ENCODE results near the gene P4HB.
"Not testable (repeated sequence)": the region's sequence is repeated elsewhere in the genome, so short reads cannot be mapped to it uniquely, and the experiment has no call there.

P4HB gene

DNA sequence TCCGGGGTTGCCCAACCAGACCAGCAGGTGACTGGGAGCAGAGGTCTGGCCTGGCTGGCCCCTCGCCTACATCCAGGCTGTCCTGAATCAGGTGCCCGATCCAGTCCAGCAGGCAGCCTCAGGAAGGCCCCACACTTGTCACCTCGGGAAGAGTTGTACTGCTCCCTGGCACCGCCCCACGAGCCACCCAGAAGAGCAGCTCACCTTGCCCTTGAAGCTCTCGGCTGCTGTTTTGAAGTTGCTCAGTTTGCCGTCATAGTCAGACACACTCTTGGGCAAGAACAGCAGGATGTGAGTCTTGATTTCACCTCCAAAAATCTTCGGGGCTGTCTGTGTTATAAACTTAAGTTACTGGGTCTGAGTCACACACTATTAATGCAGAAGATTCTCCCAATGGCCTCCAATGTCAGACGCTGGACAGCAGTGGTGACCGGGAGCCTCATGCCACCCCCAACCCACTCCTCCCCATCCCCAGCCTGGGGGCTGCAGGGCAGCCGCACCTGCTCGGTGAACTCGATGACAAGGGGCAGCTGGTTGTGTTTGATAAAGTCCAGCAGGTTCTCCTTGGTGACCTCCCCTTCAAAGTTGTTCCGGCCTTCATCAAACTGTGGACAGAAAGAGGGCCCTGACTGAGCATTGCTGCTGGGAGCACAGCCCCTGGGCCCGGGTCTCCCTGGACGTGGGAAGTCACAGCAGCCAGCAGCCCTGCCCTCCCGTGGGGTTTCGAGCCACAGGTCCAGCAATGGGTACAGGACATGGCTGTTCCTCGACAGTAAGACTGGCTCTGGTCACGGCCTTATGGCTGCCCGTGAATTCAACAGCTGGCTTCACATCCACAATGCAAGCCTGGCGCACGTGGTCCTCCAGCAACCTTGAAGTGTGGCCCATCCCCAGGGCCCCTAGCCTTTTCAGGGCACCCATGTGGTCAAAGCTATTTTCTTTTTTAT, 13.3 kb downstream of the P4HB start:
- FAIRE-seq (no peak), DNase-seq (ENCODE audit: low spot score) (no peak)

DNA sequence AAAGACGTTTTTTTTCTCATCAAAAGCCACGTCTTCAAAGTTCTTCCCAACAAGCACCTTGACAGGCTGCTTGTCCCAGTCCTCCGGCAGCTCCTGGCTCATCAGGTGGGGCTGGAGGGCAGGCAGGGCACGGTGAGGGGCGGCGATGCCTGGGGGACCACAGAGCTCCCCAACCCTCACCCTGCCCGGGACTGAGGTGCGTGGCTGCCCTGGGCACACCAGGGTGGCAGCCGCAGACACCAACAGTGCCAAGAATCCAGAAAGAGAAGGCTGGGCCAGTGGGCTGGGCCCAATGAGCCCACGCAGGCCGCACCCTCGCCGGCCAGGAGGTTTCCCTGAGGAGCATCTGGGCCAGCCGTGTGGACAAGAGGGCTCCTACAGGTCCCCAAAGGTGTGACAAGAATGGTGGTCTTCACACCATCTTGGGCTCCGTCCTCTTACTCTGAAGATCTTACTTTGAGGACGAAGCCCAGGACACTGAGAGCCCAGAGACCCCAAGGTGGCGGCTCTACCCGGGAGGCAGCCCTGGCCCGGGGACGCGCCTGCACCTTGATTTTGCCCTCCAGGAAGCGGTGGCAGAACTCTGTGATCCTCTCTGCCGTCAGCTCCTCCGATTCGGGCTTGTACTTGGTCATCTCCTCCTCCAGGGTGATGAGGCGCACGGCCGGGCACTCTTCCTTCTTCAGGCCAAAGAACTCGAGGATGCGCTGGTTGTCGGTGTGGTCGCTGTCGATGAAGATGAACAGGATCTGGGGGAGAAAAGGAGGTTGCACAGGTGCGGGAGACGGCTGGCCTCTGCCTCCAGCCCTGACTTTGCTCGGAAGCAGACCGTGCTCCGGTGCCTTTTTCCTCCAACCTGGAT, 14.2 kb downstream of the P4HB start:
- no peak for FAIRE-seq
- DNase-seq (ENCODE audit: low spot score): no peak

DNA sequence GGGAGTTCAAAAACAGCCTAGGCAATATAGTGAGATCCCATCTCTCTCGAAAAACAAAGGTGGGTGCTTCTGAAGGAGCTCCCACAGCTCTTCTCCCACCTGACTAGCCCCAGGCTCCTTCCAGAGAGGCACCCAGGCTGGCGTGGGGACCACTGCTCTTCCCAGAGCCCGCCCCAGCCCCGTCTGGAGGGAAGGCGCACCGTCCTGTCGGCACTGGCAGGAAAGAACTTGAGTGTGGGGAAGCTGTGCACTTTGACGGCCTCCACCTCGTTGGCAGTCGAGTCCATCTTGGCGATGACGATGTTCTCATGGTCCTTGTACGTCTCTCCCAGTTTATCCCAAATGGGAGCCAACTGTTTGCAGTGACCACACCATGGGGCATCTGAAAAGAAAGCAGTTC, 15.0 kb downstream of the P4HB start:
- no peak for FAIRE-seq
- DNase-seq (ENCODE audit: low spot score): no peak

DNA sequence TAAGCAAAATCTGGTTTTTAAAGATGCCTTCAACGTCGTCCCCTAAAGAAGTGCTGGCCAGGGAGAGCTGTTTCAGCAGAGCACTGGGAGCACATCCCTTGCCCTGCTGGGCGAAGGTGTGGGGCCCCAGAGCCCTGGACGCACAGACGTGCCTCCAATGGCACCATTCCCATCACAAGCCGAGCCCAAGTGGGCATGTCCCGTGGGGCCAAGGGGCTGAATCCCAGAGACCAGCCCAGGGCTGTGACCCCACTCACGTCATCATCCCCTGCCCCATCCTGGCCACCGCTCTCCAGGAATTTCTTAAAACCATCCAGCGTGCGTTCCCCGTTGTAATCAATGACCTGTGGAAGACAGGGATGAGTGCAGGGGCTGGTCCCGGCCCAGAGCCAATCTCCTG, 15.4 kb downstream of the P4HB start:
- no peak for DNase-seq (ENCODE audit: low spot score)
- no peak for FAIRE-seq

DNA sequence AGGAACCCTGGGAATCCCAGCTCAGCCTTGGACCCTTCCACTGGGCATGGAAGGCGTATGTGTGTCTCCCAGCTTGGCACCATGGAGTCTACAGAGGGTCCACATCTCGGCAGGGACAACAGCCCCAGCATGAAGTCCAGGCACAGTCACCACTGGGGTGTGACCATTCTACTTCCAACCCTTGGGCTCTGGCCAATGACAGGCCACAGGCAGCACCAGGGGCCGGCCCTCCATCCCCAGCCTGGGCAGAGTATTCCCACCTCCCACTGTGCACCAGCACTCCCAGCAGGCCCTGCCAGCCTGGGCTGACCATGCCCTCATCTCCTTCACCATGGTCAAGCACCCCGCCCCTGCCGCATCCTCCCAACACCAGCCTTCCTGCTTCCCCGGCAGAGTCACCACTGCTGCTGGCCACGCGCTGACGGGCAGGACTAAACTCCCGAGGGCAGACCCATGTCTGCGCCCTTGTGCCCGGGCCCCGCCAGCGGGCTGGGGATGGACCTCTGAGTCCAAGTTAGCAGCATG, 15.9 kb downstream of the P4HB start:
- FAIRE-seq (no peak), DNase-seq (ENCODE audit: low spot score) (no peak)

DNA sequence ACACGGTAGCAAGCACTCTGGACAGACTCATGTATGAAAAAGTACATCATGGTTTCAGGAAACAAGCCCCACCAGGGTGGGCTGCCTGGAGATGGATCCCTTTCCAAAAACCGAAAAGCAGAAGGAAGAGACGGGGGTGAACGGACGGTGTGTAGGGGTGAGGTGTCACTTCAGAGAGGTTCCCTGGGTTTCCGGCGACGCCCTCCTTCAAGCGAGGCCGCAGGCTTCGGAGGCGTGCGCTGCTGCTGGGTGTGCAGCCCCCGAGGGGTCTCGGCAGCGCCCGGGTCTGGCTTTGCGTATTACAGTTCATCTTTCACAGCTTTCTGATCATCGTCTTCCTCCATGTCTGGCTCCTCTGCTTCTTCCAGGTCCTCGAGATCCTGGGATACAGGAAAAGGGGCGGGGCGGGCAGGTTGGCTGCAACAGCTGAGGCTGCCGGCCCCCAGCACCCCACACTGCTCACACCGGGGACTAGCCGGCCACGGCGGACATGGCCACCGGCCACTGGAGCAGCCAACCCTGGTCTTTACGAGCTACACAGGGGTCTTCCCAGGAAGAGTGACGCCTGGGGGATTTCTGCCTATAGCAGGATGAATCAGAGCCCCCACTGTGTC, 16.5 kb downstream of the P4HB start:
- no peak for DNase-seq (ENCODE audit: low spot score)
- FAIRE-seq: no peak

DNA sequence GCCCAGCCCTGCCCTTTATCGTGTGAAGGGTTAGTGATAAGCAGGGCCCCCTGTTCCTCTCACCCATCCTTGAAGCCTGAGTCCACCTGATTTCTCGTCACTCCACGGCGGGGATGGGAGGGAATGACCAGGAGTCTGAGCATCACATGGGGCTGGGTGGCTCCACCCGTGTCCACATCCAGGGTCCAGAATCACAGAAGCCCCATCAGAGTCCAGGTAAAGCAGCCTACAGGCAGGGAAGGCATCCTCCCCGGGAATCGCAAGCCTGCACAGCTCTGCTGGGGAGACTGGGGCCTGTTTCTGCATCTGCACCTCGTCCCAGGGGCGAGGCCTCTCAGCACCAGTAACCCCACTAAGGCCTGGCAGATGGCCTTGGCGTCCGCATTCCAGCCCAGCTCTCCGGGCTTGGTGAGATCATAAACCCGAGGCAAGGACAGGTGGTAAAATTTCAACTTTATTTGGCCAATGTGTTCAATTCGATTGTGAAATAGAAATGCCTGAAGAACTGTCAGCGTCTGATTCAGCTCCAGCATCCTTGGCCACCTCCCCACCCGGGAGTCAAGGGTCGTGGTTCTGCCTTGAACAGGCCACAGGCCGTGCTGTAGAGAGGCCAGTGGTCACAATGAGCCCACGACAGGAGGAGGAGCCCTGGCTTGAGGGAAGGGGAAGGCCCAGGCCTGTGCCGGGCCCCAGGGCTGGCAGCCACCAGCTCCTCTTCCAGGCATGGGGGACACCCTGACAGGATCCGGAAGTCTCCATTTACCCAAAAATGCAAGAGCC, 17.4 kb downstream of the P4HB start:
- DNase-seq (ENCODE audit: low spot score) (no peak), FAIRE-seq (peak; percentile 50)

DNA sequence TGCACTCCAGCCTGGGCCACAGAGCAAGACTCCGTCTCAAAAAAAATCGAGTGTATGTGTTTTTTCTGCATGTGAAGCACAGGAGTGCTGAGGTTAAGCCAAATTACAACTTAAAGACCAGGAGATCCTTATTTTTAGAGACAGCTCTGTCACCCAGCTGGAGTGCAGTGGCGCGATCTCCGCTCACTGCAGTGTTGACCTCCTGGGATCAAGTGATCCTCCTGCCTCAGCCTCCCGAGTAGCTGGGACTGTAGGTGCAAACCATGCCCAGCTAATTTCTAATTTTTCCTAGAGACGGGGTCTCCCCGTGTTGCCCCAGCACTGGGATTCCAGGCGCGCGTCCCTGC, 18.0 kb downstream of the P4HB start:
- FAIRE-seq (no peak), DNase-seq (ENCODE audit: low spot score) (no peak)

DNA sequence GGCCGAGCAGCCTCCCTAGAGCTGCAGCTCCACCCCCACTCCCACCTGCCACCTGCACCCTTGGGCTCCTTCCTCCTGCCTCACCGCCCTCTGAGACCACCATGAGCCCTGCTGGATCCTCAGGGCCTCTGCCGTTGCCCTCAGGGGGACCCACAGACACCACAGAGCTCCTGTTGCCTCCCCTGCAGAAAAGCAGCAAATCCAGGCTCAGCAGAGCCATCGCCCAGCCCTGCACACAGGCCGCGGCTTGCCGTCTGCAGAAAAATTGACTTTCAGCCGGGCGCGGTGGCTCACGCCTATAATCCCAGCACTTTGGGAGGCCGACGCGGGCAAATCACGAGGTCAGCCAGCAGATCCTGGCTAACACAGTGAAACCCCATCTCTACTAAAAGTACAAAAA, 18.5 kb downstream of the P4HB start:
- FAIRE-seq (no peak), DNase-seq (ENCODE audit: low spot score) (no peak)

DNA sequence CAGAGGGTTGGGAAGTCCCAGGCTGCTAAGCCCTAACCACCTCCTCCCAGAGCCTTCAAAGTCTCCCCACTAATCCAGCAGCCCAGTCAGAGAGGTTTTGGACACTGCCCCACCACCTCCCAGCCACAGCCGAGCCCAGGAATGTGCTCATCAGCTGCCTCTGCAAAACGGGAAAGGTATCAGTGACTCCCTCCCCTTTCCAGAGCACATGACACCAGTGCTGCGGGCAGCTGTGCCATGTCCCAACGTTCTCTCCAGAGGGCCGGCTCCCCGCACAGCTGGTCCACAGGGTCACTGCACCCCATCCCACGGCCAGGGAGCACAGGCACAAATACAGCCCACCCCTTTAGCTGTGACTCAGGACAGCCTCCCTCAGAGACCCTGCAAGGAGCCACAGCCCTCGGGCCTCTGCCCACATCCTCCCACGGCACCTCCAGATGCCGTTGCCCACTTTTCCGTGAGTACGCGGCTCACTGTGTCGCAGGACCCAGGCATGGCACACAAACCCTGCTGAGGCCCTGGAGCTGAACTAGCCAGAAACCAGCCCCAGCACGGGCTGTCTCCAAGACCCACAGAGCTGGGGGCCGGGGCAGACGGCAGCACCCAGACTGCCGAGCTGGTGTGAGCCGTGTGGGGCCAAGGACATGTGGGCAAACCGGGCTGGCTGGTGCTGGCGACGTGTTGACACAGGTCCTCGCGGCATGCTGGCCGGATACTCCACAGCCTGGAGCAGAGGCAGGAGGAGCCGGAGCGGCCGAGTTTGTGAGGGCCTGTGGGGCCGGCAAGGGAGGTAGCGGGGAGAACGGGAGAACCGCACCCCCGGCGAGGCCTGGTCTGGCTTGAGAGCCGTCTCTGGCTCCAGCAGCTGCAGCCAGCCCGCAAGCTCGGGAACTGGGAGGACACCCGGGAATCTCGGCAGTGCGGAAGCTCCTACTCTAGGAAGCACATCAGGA, 19.2 kb downstream of the P4HB start:
- FAIRE-seq: no peak
- DNase-seq (ENCODE audit: low spot score): no peak

DNA sequence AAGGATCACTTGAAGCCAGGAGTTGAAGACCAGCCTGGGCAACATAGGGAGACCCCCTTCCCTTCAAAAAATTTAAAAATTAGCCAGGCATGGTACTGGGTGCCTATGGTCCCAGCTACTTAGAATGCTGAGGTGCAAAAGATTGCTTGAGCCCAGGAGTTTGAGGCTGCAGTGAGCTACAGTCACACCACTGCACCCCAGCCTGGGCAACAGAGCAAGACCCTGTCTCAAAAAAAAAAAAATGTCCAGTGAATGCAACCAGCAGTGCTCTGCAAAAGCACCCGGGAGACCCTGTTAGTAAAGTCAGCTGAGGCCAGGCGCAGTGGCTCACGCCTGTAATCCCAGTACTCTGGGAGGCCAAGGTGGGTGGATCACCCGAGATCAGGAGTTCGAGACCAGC, 20.3 kb downstream of the P4HB start:
- not testable (repeated sequence) for DNase-seq (ENCODE audit: low spot score); FAIRE-seq

DNA sequence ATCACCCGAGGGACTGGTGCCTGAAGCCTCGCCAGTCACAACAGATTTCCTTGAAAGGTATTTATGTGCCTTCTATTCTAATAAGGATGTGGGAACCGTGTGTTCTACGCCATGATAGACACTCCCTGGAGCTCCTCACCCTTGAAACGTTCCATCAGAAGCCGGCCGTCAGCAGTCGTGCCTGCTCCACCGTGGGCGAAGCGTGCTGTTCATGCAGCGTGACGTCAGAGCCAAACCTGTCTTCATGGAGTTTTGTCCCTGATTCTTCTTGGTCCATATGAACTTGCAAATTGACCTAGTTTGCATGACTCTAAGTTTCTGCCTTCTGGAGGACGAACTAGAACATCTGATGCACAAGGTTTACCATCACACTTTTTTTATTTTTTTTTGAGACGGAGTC, 21.0 kb downstream of the P4HB start:
- FAIRE-seq (no peak), DNase-seq (ENCODE audit: low spot score) (no peak)

DNA sequence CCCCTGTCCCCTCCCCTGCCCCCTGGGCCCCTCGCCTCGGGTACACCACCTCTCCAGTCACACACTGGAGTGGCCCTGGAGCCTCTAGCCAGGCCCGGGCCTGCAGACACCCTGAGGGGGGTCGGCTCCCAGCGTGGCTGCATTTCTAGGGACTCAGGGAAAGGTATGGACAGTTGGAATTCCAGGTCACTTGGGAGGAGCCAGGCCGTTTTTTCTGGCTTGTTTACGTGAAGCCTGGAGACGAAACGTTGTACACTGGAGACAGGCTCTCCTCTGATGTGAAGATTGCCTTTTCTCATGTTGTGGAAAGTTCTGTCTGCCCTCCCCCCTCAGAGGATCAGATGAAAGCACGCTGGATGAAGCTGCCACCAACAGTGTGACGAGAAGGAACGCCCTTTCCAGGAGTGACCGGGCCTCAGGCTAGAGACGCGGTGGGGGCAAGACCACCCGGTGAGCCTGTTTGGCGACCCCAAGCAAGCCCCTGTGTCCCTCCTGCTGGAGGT, 21.5 kb downstream of the P4HB start:
- DNase-seq (ENCODE audit: low spot score) (no peak), FAIRE-seq (no peak)

DNA sequence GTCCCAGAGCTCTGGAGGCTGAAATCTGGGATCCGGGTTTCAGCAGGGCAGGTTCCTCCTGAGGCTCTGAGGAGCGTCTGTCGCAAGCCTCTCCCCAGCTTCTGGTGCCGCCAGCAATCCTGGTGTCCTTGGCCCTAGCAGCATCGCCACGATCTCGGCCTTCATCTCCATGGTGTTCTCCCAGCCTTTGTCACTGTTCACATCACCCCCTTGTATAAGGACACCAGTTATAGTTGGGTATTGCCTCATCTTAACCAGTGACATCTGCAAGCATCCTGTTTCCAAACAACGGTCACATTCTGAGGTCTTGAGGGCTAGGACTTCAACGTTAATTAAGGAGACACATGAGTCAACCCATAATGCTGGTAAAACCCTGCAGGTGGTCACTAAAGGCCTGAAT, 22.7 kb downstream of the P4HB start:
- no peak for FAIRE-seq
- no peak for DNase-seq (ENCODE audit: low spot score)

DNA sequence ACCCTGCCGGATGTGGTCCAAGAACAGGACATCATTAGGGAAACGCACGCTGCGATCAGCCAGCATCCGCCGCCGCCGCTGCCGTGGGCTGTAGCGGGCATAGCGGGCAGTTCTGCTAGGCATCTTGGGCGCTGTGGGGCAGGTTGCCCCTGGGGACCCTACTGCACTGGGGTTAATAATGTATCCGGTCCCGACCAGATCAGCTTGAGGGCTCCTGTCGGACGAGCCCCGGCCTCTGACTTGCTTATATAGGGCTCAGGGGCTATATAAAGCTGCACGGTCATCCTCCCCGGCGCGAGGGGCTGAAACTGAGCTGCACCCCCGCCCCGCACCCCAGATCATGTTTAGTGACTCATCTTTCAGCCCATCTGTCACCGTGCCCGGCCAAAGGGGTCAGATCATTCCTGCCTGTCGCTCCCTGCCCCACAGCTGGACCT, 25.5 kb downstream of the P4HB start, which contains the start of gene PPP1R27:
Gene PPP1R27, minus strand, starts transcription at position 220 of the 437 bp plus-strand sequence. Its CDS starts 97 bp downstream, at position 123.
- no peak for FAIRE-seq
- DNase-seq (ENCODE audit: low spot score): no peak

DNA sequence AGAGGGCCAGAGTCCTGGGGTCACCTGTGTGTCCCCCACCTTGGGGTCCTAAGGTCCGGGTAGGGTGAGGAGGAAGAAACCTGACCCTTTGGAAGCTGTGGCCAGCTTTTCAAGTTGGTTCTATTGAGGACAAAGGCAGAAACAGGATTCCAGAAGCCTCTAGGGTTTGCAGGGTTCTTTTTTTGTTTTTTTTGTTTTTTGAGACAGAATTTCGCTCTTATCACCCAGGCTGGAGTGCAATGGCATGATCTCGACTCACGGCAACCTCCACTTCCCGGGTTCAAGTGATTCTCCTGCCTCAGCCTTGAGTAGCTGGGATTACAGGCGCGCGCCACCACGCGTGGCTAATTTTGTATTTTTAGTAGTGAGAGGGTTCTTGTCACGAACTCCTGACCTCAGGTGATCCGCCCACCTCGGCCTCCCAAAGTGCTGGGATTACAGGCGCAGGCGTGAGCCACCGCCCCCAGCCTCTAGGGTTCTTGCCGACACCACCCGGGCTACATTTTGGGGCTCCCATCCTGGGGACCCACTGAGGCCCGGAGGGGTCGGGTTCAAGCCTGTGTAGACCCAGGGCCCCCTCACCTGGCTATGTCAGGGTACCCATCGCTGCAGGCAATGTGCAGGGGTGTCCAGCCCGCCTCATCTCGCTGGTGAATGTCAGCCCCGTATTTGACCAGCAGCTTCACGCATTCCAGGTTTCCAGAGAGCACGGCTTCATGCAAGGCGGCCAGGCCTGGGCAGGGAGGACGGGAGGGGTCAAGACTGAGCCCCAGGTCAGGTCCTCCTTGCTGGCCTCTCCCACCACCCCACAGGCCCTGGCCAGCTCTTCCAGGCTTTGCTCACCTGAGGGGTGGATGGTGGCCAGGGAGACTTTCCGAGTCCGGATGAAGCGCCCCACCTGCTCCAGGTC, 26.2 kb downstream of the P4HB start:
- DNase-seq (ENCODE audit: low spot score) (no peak), FAIRE-seq (peak; percentile 20)

DNA sequence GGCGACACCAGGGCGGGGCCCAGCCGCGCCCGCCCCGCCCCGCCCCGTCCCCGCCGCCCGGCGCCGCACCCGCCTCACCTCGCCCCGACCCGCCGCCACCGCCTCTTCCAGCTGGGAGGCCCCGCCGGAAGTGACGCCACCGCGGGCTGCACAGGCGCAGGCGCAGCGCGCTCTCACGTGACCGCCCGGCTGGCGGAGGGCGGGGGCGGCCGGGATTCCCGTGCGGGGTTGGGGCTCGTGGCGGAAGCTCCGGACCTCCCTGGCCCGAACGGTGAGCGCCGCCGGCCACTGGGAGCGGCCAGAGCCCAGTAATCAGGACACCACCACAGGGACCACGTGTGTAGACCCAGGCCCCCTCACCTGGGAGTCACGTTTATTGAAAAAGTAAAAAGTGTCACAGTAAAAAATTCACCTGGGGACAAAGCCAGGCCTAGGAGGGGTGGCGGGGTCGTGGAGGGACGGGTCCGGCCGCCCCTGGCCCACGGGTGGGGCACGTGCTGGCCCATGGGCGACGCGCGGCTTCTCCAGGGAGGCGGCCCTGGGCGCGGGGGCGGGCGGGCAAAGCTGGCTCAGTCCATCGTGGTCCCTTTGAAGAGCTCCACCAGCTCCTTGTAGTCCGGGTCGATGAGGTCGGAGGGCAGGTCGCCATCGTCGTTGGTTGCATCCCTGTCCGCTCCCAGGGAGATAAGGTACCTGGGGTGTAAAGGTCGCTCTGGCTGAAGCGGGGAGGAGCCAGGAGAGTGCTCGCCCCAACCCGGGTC, 27.0 kb downstream of the P4HB start, which contains the start of gene MCRIP1:
Gene MCRIP1, minus strand, starts transcription at position 132 of the 761 bp plus-strand sequence. CDS start 8,785 bp downstream, outside the sequence.
- peak; percentile 98 for FAIRE-seq
- DNase-seq (ENCODE audit: low spot score): peak; percentile 100
